Activated T-cell treated with anti-CD3 and anti-CD28 coated beads for 4 hours (primary cell): ENCODE measurements around the gene EPS15.
"Not testable (repeated sequence)": the region's sequence is repeated elsewhere in the genome, so short reads cannot be mapped to it uniquely, and the experiment has no call there.

Experiments
- DNase-seq: peaks from one replicate; pipeline ENCODE4 v3.0.0-alpha.2; 2020

The EPS15 gene

GRCh38 chr1:51328926-51329325 lies 190.1 kb downstream of the EPS15 start:
- no peak for DNase-seq

GRCh38 chr1:51328279-51328678 lies 190.8 kb downstream of the EPS15 start:
- no peak for DNase-seq

GRCh38 chr1:51327386-51327785 lies 191.7 kb downstream of the EPS15 start:
- no peak for DNase-seq

GRCh38 chr1:51326839-51327238 lies 192.2 kb downstream of the EPS15 start:
- no peak for DNase-seq

- DNase-seq, result no peak
These were observed 192.9 kb downstream of the EPS15 start for GRCh38 chr1:51325878-51326755.

- no peak for DNase-seq
These were observed 193.7 kb downstream of the EPS15 start for GRCh38 chr1:51325391-51325790.

- not testable (repeated sequence) for DNase-seq
These were observed 194.1 kb downstream of the EPS15 start for GRCh38 chr1:51325011-51325385.

GRCh38 chr1:51324251-51325010 lies 194.6 kb downstream of the EPS15 start:
- no peak for DNase-seq

- DNase-seq, result no peak
These were observed 195.3 kb downstream of the EPS15 start for GRCh38 chr1:51323778-51324177.

- DNase-seq, result no peak
These were observed 196.5 kb downstream of the EPS15 start for GRCh38 chr1:51322417-51323101.

GRCh38 chr1:51321924-51322280 lies 197.2 kb downstream of the EPS15 start:
- no peak for DNase-seq

GRCh38 chr1:51320967-51321923 lies 197.8 kb downstream of the EPS15 start:
- DNase-seq, result no peak

- DNase-seq, result no peak
These were observed 201.3 kb downstream of the EPS15 start for GRCh38 chr1:51317798-51318197.

GRCh38 chr1:51316846-51317120 lies 202.3 kb downstream of the EPS15 start:
- DNase-seq, result no peak

- no peak for DNase-seq
These were observed 202.8 kb downstream of the EPS15 start for GRCh38 chr1:51316113-51316845.

GRCh38 chr1:51314974-51315373 lies 204.1 kb downstream of the EPS15 start:
- DNase-seq, result no peak

- no peak for DNase-seq
These were observed 204.9 kb downstream of the EPS15 start for GRCh38 chr1:51313961-51314777.

- DNase-seq, result no peak
These were observed 205.7 kb downstream of the EPS15 start for GRCh38 chr1:51313268-51313852.

- DNase-seq, result no peak
These were observed 206.3 kb downstream of the EPS15 start for GRCh38 chr1:51312718-51313117.

- no peak for DNase-seq
These were observed 207.2 kb downstream of the EPS15 start for GRCh38 chr1:51311826-51312225.
